Muscle layer of colon (tissue), 2 donors: Measurements from ENCODE around the gene SOCS7.
A peak's percentile ranks its signal among the peaks of the same experiment; 100 is the strongest.

ENCODE experiments used
- H3K27ac ChIP-seq: one replicate; pipeline ENCODE4 v1.7.0; 2013; ENCODE audit warnings: low read depth, mild to moderate bottlenecking, low read length, moderate library complexity
- H3K27me3 ChIP-seq, 2 donors: one replicate each; pipeline ENCODE4 v1.7.0; 2013; ENCODE audit warnings: low read length in 2 of 2, mild to moderate bottlenecking in 2 of 2; ENCODE audit not compliant: insufficient read depth in 2 of 2, control insufficient read depth in 1 of 2
- H3K36me3 ChIP-seq: one replicate; pipeline ENCODE4 v1.7.0; 2013; ENCODE audit warnings: mild to moderate bottlenecking, low read length; ENCODE audit not compliant: insufficient read depth
- H3K4me1 ChIP-seq: one replicate; pipeline ENCODE4 v1.7.0; 2013; ENCODE audit warnings: mild to moderate bottlenecking, low read length; ENCODE audit not compliant: insufficient read depth
- H3K4me3 ChIP-seq, 2 donors: one replicate each; pipeline ENCODE4 v1.7.0; 2013; ENCODE audit warnings: low read length in 2 of 2, low read depth in 1 of 2, mild to moderate bottlenecking in 1 of 2, moderate library complexity in 1 of 2
- H3K9ac ChIP-seq: one replicate; pipeline ENCODE4 v1.7.0; 2013; ENCODE audit warnings: low read length
- H3K9me3 ChIP-seq: one replicate; pipeline ENCODE4 v1.7.0; 2013; ENCODE audit warnings: mild to moderate bottlenecking, low read length
- donor health status: abdominal sarcoma.
- donor health status: Adenocarcinoma of cecum.

Gene SOCS7

GRCh38 chr17:38418062-38418692 is 66.5 kb downstream of the SOCS7 start:
- H3K4me3 ChIP-seq, result no peak overlapping the region

GRCh38 chr17:38418693-38419507 is 67.3 kb downstream of the SOCS7 start:
- Histone ChIP-seq H3K27me3 (peaks cover 0 to 5% of the 10 kb centered on the region in 2 donors), H3K4me3 (peak overlapping the region in 1 of 2 donors; percentile 42), H3K4me1 (peaks cover 48% of the 10 kb centered on the region), H3K9me3 (no peaks in the 10 kb centered on the region), H3K9ac (no peak overlapping the region), H3K36me3 (no peaks in the 10 kb centered on the region), H3K27ac (no peak overlapping the region)

More at GRCh38 chr17:38418062-38418692, 66.5 kb downstream of the SOCS7 start:
- H3K9me3 ChIP-seq, result no peaks in the 10 kb centered on the region
- H3K4me1 ChIP-seq, result peaks cover 47% of the 10 kb centered on the region
- H3K27me3 ChIP-seq, result peaks cover 0 to 5% of the 10 kb centered on the region in 2 donors
- H3K36me3 ChIP-seq, result no peaks in the 10 kb centered on the region
- H3K27ac ChIP-seq, result no peak overlapping the region
- no peak overlapping the region for H3K9ac ChIP-seq

- Histone ChIP-seq H3K4me1 (peaks cover 48% of the 10 kb centered on the region), H3K9me3 (no peaks in the 10 kb centered on the region), H3K36me3 (no peaks in the 10 kb centered on the region), H3K27ac (no peak overlapping the region), H3K27me3 (peaks cover 0 to 5% of the 10 kb centered on the region in 2 donors), H3K4me3 (peak overlapping the region in 1 of 2 donors; percentile 42), H3K9ac (no peak overlapping the region)
These were observed 67.9 kb downstream of the SOCS7 start for GRCh38 chr17:38419508-38419981.

GRCh38 chr17:38420518-38420917 is 68.9 kb downstream of the SOCS7 start:
- Histone ChIP-seq H3K9me3 (no peaks in the 10 kb centered on the region), H3K27ac (peak overlapping the region; percentile 64), H3K36me3 (no peaks in the 10 kb centered on the region), H3K9ac (no peak overlapping the region), H3K27me3 (peaks cover 0 to 5% of the 10 kb centered on the region in 2 donors), H3K4me3 (no peak overlapping the region), H3K4me1 (peaks cover 43% of the 10 kb centered on the region)

GRCh38 chr17:38421171-38421841 is 69.7 kb downstream of the SOCS7 start:
- Histone ChIP-seq H3K4me3 (peak overlapping the region in 1 of 2 donors; percentile 15), H3K9ac (peak overlapping the region; percentile 31), H3K27me3 (peaks cover 0 to 5% of the 10 kb centered on the region in 2 donors), H3K4me1 (peaks cover 43% of the 10 kb centered on the region), H3K27ac (peak overlapping the region; percentile 64), H3K9me3 (no peaks in the 10 kb centered on the region), H3K36me3 (no peaks in the 10 kb centered on the region)

- Histone ChIP-seq H3K27me3 (peaks cover 0 to 5% of the 10 kb centered on the region in 2 donors), H3K36me3 (no peaks in the 10 kb centered on the region), H3K4me1 (peaks cover 52% of the 10 kb centered on the region)
These were observed 70.5 kb downstream of the SOCS7 start for GRCh38 chr17:38421871-38422827.

GRCh38 chr17:38424297-38424972 is 72.8 kb downstream of the SOCS7 start:
- H3K4me3 ChIP-seq, result no peak overlapping the region
- peaks cover 59% of the 10 kb centered on the region for H3K4me1 ChIP-seq
- peak overlapping the region; percentile 32 for H3K27ac ChIP-seq
- H3K27me3 ChIP-seq, result no peaks in the 10 kb centered on the region
- no peak overlapping the region for H3K9ac ChIP-seq
- H3K9me3 ChIP-seq, result no peaks in the 10 kb centered on the region
- H3K36me3 ChIP-seq, result no peaks in the 10 kb centered on the region

More at GRCh38 chr17:38421871-38422827, 70.5 kb downstream of the SOCS7 start:
- H3K9ac ChIP-seq, result peak overlapping the region; percentile 31
- H3K4me3 ChIP-seq, result peak overlapping the region in 1 of 2 donors; percentile 15
- H3K27ac ChIP-seq, result peak overlapping the region; percentile 64
- H3K9me3 ChIP-seq, result no peaks in the 10 kb centered on the region

- Histone ChIP-seq H3K36me3 (no peaks in the 10 kb centered on the region), H3K9ac (no peak overlapping the region), H3K4me3 (no peak overlapping the region), H3K27me3 (no peaks in the 10 kb centered on the region), H3K27ac (peak overlapping the region; percentile 32), H3K9me3 (no peaks in the 10 kb centered on the region), H3K4me1 (peaks cover 59% of the 10 kb centered on the region)
These were observed 73.4 kb downstream of the SOCS7 start for GRCh38 chr17:38425031-38425430.

- H3K4me1 ChIP-seq, result peaks cover 59% of the 10 kb centered on the region
These were observed 74.1 kb downstream of the SOCS7 start for GRCh38 chr17:38425744-38426143.

GRCh38 chr17:38426441-38426840 is 74.8 kb downstream of the SOCS7 start:
- no peaks in the 10 kb centered on the region for H3K9me3 ChIP-seq
- H3K9ac ChIP-seq, result no peak overlapping the region
- no peaks in the 10 kb centered on the region for H3K36me3 ChIP-seq
- H3K4me1 ChIP-seq, result peaks cover 58% of the 10 kb centered on the region
- H3K27me3 ChIP-seq, result no peaks in the 10 kb centered on the region
- no peak overlapping the region for H3K4me3 ChIP-seq
- peak overlapping the region; percentile 61 for H3K27ac ChIP-seq

More at GRCh38 chr17:38425744-38426143, 74.1 kb downstream of the SOCS7 start:
- Histone ChIP-seq H3K27ac (peak overlapping the region; percentile 16), H3K9ac (no peak overlapping the region), H3K9me3 (no peaks in the 10 kb centered on the region), H3K27me3 (no peaks in the 10 kb centered on the region), H3K4me3 (no peak overlapping the region), H3K36me3 (no peaks in the 10 kb centered on the region)
